ENCODE results near the gene FAM124A. TPM values are rescaled to one million over a fixed set of nuclear protein-coding genes. Genes with fewer than 3 reads are reported as not detected.
"Not testable (repeated sequence)": the region's sequence is repeated elsewhere in the genome, so short reads cannot be mapped to it uniquely, and the experiment has no call there.

FAM124A gene
- polyA plus RNA-seq, 2 donors = 0.43 to 0.64 TPM

DNA sequence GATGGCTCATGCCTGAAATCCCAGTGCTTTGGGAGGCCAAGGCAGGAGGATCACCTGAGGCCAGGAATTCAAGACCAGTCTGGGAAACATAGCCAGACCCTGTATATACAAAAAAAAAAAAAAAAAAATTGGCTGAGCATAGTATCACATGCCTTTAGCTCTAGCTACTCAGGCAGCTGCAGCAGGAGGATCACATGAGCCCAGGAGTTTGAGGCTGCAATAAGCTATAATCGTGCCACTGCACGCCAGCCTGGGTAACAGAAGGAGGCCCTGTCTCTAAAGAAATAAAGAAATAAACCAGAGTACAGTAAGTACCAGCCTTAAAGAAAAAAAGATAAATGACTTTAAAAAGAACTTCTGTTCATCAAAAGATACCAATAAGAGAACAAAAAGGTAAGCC lies 52.9 kb downstream of the FAM124A start:
- Histone ChIP-seq H3K4me3 (ENCODE audit: low read depth in 1 of 2, low read length in 2 of 2) (no peak overlapping the region), H3K4me1 (ENCODE audit: control insufficient read depth in 2 of 2, insufficient read depth in 2 of 2, low read length in 1 of 2) (no peaks in the 10 kb centered on the region), H3K36me3 (ENCODE audit: control insufficient read depth in 2 of 2, insufficient read depth in 2 of 2, low read length in 1 of 2) (no peaks in the 10 kb centered on the region), H3K27me3 (ENCODE audit: control insufficient read depth in 1 of 2, insufficient read depth in 2 of 2, low read length in 2 of 2) (no peaks in the 10 kb centered on the region), H3K27ac (ENCODE audit: low read depth in 2 of 2, low read length in 1 of 2) (no peak overlapping the region), H3K9me3 (ENCODE audit: control insufficient read depth in 2 of 2, insufficient read depth in 1 of 2, low read depth in 1 of 2, low read length in 1 of 2) (no peaks in the 10 kb centered on the region)
- WGBS, 2 donors = 86 to 87% methylated on average over 2 of the region's 2 CpGs

DNA sequence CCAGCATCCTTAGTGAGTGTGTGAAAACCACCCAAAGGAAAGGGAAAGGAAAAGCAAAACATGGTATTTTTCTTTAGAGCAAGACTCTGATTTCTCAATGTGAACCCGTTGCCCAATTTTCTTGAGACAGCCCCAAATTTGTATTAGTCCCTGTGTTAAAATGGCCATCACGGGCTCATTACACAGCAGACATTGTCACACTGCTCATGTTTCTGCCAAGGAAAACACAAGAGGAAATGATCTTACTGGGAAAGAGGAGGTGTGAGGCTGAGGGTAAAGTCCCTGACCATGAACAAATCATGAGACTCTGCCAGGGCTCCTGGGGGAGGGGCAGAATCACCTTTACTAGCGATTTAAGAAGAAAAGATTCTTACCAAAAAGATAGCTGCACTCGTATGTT lies 54.4 kb downstream of the FAM124A start:
- Histone ChIP-seq H3K9me3 (ENCODE audit: control insufficient read depth in 2 of 2, insufficient read depth in 1 of 2, low read depth in 1 of 2, low read length in 1 of 2) (no peaks in the 10 kb centered on the region), H3K36me3 (ENCODE audit: control insufficient read depth in 2 of 2, insufficient read depth in 2 of 2, low read length in 1 of 2) (no peaks in the 10 kb centered on the region), H3K27ac (ENCODE audit: low read depth in 2 of 2, low read length in 1 of 2) (no peak overlapping the region), H3K4me3 (ENCODE audit: low read depth in 1 of 2, low read length in 2 of 2) (no peak overlapping the region), H3K27me3 (ENCODE audit: control insufficient read depth in 1 of 2, insufficient read depth in 2 of 2, low read length in 2 of 2) (no peaks in the 10 kb centered on the region), H3K4me1 (ENCODE audit: control insufficient read depth in 2 of 2, insufficient read depth in 2 of 2, low read length in 1 of 2) (no peaks in the 10 kb centered on the region)
- WGBS, 2 donors = 65 to 79% methylated on average over 4 of the region's 4 CpGs

DNA sequence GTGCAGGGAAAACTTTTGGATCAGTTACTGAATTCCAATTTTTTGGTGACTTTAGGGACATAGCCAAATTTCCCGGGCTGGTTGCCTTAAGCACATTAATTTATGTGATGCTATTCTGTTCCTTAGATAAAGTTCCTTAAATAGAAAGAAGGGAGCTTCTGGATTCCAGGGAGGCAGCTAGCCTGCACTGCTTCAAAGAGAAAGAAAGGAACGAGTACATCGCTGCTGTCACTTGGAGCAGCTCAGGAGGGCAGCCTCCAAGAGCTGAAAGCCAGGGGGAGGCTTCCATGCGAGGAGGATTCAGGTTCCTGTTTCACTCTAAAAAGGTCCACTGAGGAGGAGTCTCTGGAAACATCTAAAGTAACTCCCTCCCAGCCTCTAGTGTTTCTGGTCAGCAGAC lies 55.7 kb downstream of the FAM124A start:
- WGBS, 2 donors = 82 to 85% methylated on average over 4 of the region's 4 CpGs
- Histone ChIP-seq H3K27ac (ENCODE audit: low read depth in 2 of 2, low read length in 1 of 2) (no peak overlapping the region), H3K4me3 (ENCODE audit: low read depth in 1 of 2, low read length in 2 of 2) (no peak overlapping the region), H3K36me3 (ENCODE audit: control insufficient read depth in 2 of 2, insufficient read depth in 2 of 2, low read length in 1 of 2) (no peaks in the 10 kb centered on the region), H3K27me3 (ENCODE audit: control insufficient read depth in 1 of 2, insufficient read depth in 2 of 2, low read length in 2 of 2) (no peaks in the 10 kb centered on the region), H3K9me3 (ENCODE audit: control insufficient read depth in 2 of 2, insufficient read depth in 1 of 2, low read depth in 1 of 2, low read length in 1 of 2) (no peaks in the 10 kb centered on the region), H3K4me1 (ENCODE audit: control insufficient read depth in 2 of 2, insufficient read depth in 2 of 2, low read length in 1 of 2) (no peaks in the 10 kb centered on the region)

DNA sequence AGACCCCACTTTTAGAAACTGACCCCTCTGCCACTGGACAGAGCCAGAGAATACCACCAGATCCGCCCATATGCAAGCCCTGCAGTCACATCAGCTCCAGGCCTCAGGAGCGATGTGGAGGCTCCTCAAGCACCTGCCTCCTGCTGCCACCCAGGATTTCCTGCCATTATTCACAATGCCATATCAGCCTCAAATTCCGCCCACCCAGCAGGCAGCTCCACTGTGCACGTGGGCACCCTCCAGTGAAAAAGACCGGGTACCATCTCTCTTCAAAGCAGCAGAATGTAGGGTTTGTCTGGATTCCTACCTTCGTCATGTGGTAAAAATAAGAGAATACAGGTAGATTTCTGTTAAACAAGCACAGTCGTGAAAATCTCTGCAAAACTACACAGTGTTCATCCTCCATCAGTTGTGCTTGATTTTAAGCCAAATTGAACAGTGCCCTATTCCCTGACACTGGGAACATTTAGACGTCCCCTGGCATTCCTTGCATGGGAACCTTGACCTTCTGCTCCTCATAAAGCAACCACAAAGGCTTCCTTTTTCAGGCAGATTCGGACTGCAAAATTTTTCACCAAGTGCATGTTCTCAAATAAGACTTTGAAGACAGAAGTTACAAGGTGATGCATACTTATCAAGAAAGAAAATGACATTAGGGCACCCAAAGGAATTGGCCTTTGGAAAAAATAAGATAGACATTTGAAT lies 56.4 kb downstream of the FAM124A start:
- H3K27ac ChIP-seq (ENCODE audit: low read depth in 2 of 2, low read length in 1 of 2) = no peak overlapping the region

DNA sequence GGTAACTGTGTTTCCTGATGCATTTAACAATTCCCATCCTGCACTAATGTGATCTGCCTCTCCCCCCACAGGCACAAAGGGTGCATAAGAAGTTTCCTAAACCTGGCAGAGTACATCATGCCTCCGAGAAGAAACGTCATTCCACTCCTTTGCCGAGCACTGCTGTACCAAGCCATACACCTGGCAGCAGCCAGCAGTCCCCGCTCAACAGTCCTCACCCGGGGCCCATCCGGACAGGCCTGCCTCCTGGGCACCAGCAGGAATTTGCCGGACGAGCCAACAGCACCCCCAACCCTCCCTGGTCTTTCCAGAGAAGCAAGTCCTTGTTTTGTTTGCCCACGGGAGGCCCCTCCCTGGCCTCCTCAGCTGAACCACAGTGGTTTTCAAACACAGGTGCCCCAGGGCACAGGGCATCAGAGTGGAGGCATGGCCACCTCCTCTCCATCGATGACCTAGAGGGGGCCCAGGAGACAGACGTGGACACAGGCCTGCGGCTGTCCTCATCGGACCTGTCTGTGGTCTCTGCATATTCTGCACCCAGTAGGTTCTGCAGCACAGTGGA lies 58.3 kb downstream of the FAM124A start:
- H3K36me3 ChIP-seq (ENCODE audit: control insufficient read depth in 2 of 2, insufficient read depth in 2 of 2, low read length in 1 of 2) = no peaks in the 10 kb centered on the region
- H3K27ac ChIP-seq (ENCODE audit: low read depth in 2 of 2, low read length in 1 of 2) = no peak overlapping the region
- 68 to 84% methylated on average over 13 of the region's 13 CpGs for WGBS, 2 donors
- no peak overlapping the region for H3K4me3 ChIP-seq (ENCODE audit: low read depth in 1 of 2, low read length in 2 of 2)
- H3K27me3 ChIP-seq (ENCODE audit: control insufficient read depth in 1 of 2, insufficient read depth in 2 of 2, low read length in 2 of 2) = no peaks in the 10 kb centered on the region
- no peaks in the 10 kb centered on the region for H3K4me1 ChIP-seq (ENCODE audit: control insufficient read depth in 2 of 2, insufficient read depth in 2 of 2, low read length in 1 of 2)
- no peaks in the 10 kb centered on the region for H3K9me3 ChIP-seq (ENCODE audit: control insufficient read depth in 2 of 2, insufficient read depth in 1 of 2, low read depth in 1 of 2, low read length in 1 of 2)

More for the DNA sequence above, 56.4 kb downstream of the FAM124A start:
- H3K36me3 ChIP-seq (ENCODE audit: control insufficient read depth in 2 of 2, insufficient read depth in 2 of 2, low read length in 1 of 2) = no peaks in the 10 kb centered on the region
- H3K4me3 ChIP-seq (ENCODE audit: low read depth in 1 of 2, low read length in 2 of 2) = no peak overlapping the region
- H3K9me3 ChIP-seq (ENCODE audit: control insufficient read depth in 2 of 2, insufficient read depth in 1 of 2, low read depth in 1 of 2, low read length in 1 of 2) = no peaks in the 10 kb centered on the region
- H3K4me1 ChIP-seq (ENCODE audit: control insufficient read depth in 2 of 2, insufficient read depth in 2 of 2, low read length in 1 of 2) = no peaks in the 10 kb centered on the region
- H3K27me3 ChIP-seq (ENCODE audit: control insufficient read depth in 1 of 2, insufficient read depth in 2 of 2, low read length in 2 of 2) = no peaks in the 10 kb centered on the region
- WGBS, 2 donors = 71% methylated on average over 9 of the region's 9 CpGs

DNA sequence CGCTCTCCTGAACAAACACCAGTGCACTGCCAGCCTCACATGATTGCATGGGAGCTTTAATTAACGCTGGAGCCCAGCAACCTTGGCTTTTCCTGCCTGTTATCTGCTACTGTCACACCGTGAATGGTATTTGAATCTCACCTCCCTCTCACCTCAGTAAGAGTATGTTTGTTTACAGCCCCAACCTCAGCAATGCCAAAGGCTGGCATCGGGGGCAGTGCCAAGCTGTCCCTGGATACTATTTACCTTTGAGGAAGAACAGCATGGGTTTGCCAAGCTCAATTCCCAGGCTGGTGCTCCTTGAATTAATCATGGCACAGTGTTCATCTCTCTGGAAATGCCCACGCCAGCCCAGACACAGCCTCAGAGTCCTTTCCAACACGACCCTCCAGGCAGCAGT lies 60.1 kb downstream of the FAM124A start:
- Histone ChIP-seq H3K4me3 (ENCODE audit: low read depth in 1 of 2, low read length in 2 of 2) (no peak overlapping the region), H3K9me3 (ENCODE audit: control insufficient read depth in 2 of 2, insufficient read depth in 1 of 2, low read depth in 1 of 2, low read length in 1 of 2) (no peaks in the 10 kb centered on the region), H3K27ac (ENCODE audit: low read depth in 2 of 2, low read length in 1 of 2) (no peak overlapping the region), H3K4me1 (ENCODE audit: control insufficient read depth in 2 of 2, insufficient read depth in 2 of 2, low read length in 1 of 2) (no peaks in the 10 kb centered on the region), H3K36me3 (ENCODE audit: control insufficient read depth in 2 of 2, insufficient read depth in 2 of 2, low read length in 1 of 2) (no peaks in the 10 kb centered on the region), H3K27me3 (ENCODE audit: control insufficient read depth in 1 of 2, insufficient read depth in 2 of 2, low read length in 2 of 2) (no peaks in the 10 kb centered on the region)
- WGBS, 2 donors = 54 to 55% methylated on average over 6 of the region's 6 CpGs

DNA sequence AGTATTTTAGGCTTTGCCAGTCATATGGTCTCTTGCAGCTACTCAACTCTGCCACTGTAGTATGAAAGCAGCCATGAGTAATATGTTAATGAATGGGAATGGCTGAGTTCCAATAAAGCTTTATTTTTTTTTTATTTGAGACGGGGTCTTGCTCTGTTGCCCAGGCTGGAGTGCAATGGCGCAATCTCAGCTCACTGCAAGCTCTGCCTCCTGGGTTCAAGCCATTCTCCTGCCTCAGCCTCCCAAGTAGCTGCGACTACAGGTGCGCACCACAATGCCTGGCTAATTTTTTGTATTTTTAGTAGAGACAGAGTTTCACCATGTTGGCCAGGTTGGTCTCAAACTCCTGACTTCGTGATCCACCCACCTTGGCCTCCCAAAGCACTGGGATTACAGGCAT lies 60.7 kb downstream of the FAM124A start:
- not testable (repeated sequence) for H3K27me3 ChIP-seq (ENCODE audit: control insufficient read depth in 1 of 2, insufficient read depth in 2 of 2, low read length in 2 of 2); H3K27ac ChIP-seq (ENCODE audit: low read depth in 2 of 2, low read length in 1 of 2); H3K36me3 ChIP-seq (ENCODE audit: control insufficient read depth in 2 of 2, insufficient read depth in 2 of 2, low read length in 1 of 2); H3K9me3 ChIP-seq (ENCODE audit: control insufficient read depth in 2 of 2, insufficient read depth in 1 of 2, low read depth in 1 of 2, low read length in 1 of 2); H3K4me1 ChIP-seq (ENCODE audit: control insufficient read depth in 2 of 2, insufficient read depth in 2 of 2, low read length in 1 of 2); H3K4me3 ChIP-seq (ENCODE audit: low read depth in 1 of 2, low read length in 2 of 2)
- WGBS, 2 donors = 88 to 92% methylated on average over 5 of the region's 5 CpGs

DNA sequence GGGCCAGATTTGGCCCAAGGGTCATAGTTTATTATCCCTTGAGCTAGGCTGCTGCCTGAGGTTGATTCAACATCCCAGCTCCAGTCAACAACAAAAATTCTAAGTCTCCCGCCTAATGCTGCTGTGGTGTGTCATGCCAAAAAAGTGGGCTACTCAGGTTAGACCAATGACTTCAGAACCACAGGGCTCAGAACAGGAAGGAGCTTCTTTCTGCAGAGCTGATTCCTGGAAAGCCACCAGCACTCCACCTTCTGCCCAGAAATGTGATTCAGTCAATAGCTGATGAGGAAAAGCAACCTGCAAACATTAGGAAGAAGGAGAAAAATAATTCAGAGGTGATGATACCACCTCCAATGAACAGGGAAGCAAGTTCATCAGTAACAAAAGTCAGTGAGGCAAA lies 61.2 kb downstream of the FAM124A start:
- H3K27ac ChIP-seq (ENCODE audit: low read depth in 2 of 2, low read length in 1 of 2) = no peak overlapping the region
- WGBS, 2 donors = 92 to 95% methylated on average over 1 of the region's 1 CpG
- no peaks in the 10 kb centered on the region for H3K27me3 ChIP-seq (ENCODE audit: control insufficient read depth in 1 of 2, insufficient read depth in 2 of 2, low read length in 2 of 2)
- H3K9me3 ChIP-seq (ENCODE audit: control insufficient read depth in 2 of 2, insufficient read depth in 1 of 2, low read depth in 1 of 2, low read length in 1 of 2) = no peaks in the 10 kb centered on the region
- no peak overlapping the region for H3K4me3 ChIP-seq (ENCODE audit: low read depth in 1 of 2, low read length in 2 of 2)
- H3K36me3 ChIP-seq (ENCODE audit: control insufficient read depth in 2 of 2, insufficient read depth in 2 of 2, low read length in 1 of 2) = no peaks in the 10 kb centered on the region
- H3K4me1 ChIP-seq (ENCODE audit: control insufficient read depth in 2 of 2, insufficient read depth in 2 of 2, low read length in 1 of 2) = no peaks in the 10 kb centered on the region

DNA sequence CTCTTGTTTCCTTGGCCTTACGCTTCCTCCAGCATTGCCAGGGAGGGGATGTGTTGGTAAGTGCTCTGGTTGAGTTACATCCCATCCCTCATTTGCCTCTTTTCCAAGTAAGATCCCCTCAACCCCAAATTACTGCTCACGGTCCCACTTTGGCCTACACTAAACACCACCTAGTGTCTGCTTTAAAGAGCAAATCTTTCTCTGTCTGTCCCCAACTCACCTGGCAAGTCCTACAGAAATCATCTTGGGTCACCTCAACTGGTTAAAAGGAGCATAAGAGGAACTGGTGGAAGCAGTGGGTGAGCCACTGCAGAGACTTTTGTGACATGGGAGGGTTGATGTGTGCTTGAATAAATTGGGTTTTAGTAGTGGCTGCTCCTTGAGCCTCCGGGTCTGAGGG lies 62.1 kb downstream of the FAM124A start:
- 91 to 96% methylated on average over 3 of the region's 3 CpGs for whole genome bisulfite sequencing, 2 donors
- no peaks in the 10 kb centered on the region for H3K36me3 ChIP-seq (ENCODE audit: control insufficient read depth in 2 of 2, insufficient read depth in 2 of 2, low read length in 1 of 2)
- no peak overlapping the region for H3K4me3 ChIP-seq (ENCODE audit: low read depth in 1 of 2, low read length in 2 of 2)
- H3K27me3 ChIP-seq (ENCODE audit: control insufficient read depth in 1 of 2, insufficient read depth in 2 of 2, low read length in 2 of 2) = no peaks in the 10 kb centered on the region
- H3K4me1 ChIP-seq (ENCODE audit: control insufficient read depth in 2 of 2, insufficient read depth in 2 of 2, low read length in 1 of 2) = no peaks in the 10 kb centered on the region
- H3K27ac ChIP-seq (ENCODE audit: low read depth in 2 of 2, low read length in 1 of 2) = no peak overlapping the region
- H3K9me3 ChIP-seq (ENCODE audit: control insufficient read depth in 2 of 2, insufficient read depth in 1 of 2, low read depth in 1 of 2, low read length in 1 of 2) = no peaks in the 10 kb centered on the region
